Measurements from ENCODE around the gene MASTL.
"Not testable (repeated sequence)": the region's sequence is repeated elsewhere in the genome, so short reads cannot be mapped to it uniquely, and the experiment has no call there.

MASTL gene

GRCh38 chr10:27155066-27155754 lies at the start of gene MASTL:
Gene MASTL (plus strand): TSS chr10:27155352. CDS start chr10:27155427, 75 bp downstream.
- in situ Hi-C loops (cut with MboI; ENCODE audit: low sequenced_read_pairs) = no loop called here

GRCh38 chr10:27108165-27108564 lies 47.0 kb upstream of the MASTL start:
- in situ Hi-C loops (cut with MboI; ENCODE audit: low sequenced_read_pairs) = no loop called here

- in situ Hi-C loops (cut with MboI; ENCODE audit: low sequenced_read_pairs) = no loop called here
These were observed 20.8 kb upstream of the MASTL start for GRCh38 chr10:27134371-27134770.

DNA sequence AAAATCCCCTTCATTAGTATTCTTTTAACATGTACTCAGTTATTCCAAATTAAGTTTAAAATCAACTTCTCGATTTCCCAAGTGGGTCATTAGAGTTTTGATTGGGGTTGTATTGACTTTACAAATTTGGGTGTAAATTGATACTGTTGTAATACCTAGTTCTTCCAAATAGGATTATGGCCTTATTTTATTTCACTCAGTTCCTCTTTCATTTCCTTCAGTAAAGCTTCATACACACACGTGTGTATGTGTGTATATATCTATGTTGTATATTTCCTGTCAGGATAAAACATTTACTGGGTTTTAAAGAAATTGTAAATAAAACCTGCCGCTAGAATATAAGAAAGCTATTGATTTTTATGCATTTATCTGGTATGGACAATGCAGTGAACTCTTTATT lies 16.9 kb upstream of the MASTL start:
- in situ Hi-C loops (cut with MboI; ENCODE audit: low sequenced_read_pairs) = no loop called here

DNA sequence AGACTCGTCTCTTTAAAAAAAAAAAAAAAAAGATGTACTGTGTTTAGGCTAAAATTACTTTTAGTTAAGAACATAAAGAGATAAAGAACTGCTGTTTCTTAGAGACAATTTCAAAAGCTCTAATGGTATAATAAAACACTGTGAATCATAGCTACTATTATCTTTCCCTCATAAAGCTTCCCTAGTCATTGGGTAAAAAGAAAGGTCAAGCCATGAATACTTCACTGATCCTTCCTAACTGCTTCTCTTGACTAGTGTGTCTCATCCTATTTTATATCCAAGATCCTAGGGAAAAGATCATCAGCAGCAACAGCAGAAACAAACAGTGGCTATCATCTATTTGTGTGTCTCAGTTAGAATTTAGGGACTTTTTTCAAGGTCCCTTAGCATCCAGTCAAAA lies 11.5 kb upstream of the MASTL start:
- in situ Hi-C loops (cut with MboI; ENCODE audit: low sequenced_read_pairs) = no loop called here

- in situ Hi-C loops (cut with MboI; ENCODE audit: low sequenced_read_pairs) = no loop called here
These were observed 9.2 kb upstream of the MASTL start for GRCh38 chr10:27145937-27146336.

DNA sequence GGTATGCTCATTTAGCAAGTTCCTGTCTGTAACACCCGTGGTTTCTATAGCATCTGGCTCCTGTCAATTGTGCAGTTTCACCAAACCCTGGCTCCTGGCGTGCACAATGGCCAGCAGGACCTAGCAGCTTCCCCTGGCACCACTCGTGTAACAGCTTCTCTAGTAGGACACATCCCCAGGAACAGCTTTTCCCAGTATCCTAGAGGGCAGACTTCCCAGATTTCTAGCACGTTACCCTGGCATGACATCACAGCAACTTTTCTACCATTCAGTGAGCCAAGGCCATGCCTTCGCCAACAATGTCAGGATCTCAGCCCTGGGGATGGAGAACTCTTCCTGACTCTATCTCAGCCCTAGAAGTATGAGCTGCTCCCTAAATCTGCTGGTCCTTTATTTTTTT lies 7.5 kb upstream of the MASTL start:
- in situ Hi-C loops (cut with MboI; ENCODE audit: low sequenced_read_pairs) = no loop called here

GRCh38 chr10:27150261-27150660 lies 4.9 kb upstream of the MASTL start:
- in situ Hi-C loops (cut with MboI; ENCODE audit: low sequenced_read_pairs) = no loop called here

- in situ Hi-C loops (cut with MboI; ENCODE audit: low sequenced_read_pairs) = no loop called here
These were observed 2.5 kb upstream of the MASTL start for GRCh38 chr10:27152687-27153086.

GRCh38 chr10:27153329-27153728 lies 1.8 kb upstream of the MASTL start:
- in situ Hi-C loops (cut with MboI; ENCODE audit: low sequenced_read_pairs) = no loop called here

GRCh38 chr10:27153845-27154193 lies 1.3 kb upstream of the MASTL start:
- in situ Hi-C loops (cut with MboI; ENCODE audit: low sequenced_read_pairs) = no loop called here

DNA sequence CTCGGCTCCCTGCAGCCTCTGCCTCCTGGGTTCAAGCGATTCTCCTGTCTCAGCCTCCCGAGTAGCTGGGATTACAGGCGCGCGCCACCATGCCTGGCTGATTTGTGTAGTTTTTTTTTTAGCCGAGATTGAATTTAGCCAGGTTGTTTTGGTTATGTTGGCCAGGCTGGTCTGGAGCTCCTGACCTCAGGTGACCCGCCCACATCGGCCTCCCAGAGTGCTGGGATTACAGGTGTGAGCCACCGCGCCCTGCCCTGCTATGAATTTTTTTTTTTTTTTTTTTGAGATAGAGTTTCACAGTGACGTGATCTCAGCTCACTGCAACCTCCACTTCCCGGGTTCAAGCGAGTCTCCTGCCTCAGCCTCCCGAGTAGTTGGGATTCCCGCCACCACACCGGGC lies 1.4 kb downstream of the MASTL start:
- in situ Hi-C loops (cut with MboI; ENCODE audit: low sequenced_read_pairs) = not testable (repeated sequence)

DNA sequence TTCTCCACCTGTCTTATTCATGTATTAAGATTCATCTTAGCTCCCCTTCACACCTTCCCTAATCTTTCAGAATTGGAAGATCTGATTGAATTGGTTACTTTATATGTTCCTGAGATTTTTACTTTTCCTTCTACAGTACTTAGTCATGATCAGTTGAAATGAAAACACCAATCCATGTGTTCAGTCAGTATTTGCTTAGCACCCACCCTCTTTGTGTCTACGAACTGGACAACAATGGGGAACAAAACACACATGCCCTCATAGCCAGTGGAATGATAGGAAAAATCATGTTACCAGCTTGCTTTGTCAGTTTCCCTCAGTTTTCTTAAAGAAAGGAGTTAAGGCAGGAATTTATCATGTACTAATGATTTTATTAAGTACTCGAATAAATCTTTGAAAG lies 2.0 kb downstream of the MASTL start:
- in situ Hi-C loops (cut with MboI; ENCODE audit: low sequenced_read_pairs) = no loop called here

DNA sequence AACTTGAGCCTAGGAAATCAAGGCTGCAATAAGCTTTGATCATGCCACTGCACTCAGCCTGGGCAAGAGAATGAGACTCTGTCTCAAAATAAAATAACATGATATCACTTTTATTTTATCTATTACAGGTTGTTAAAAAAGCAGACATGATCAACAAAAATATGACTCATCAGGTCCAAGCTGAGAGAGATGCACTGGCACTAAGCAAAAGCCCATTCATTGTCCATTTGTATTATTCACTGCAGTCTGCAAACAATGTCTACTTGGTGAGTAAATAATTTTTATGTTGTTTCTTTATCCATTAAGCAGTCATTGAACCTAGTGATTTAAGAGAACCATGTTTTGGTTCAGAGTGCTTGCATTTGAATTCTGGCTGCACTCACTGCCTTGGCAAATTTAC lies 3.3 kb downstream of the MASTL start:
- in situ Hi-C loops (cut with MboI; ENCODE audit: low sequenced_read_pairs) = no loop called here

- in situ Hi-C loops (cut with MboI; ENCODE audit: low sequenced_read_pairs) = no loop called here
These were observed 14.7 kb downstream of the MASTL start for GRCh38 chr10:27169849-27170248.

DNA sequence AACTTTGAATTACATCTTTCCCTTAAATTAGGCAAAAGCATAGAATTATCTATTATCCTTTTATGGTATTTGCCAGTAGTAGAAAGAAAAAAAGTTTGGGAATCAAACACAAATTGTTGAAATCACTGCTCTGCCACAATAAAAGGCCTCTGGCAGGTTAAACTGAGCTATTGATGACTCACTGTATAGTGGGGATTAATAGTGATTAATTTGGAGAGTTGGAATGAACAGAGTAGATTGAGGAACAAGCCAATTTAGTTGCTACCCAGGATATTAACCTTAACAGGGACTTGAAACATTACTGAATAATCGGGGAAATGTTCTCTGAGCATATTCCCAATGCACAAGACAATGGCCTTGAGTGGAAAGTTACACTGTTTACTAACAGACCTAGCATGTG lies 33.1 kb downstream of the MASTL start:
- in situ Hi-C loops (cut with MboI; ENCODE audit: low sequenced_read_pairs) = no loop called here

GRCh38 chr10:27188897-27189296 lies 33.7 kb downstream of the MASTL start:
- in situ Hi-C loops (cut with MboI; ENCODE audit: low sequenced_read_pairs) = no loop called here

- in situ Hi-C loops (cut with MboI; ENCODE audit: low sequenced_read_pairs) = no loop called here
These were observed 35.4 kb downstream of the MASTL start for GRCh38 chr10:27190508-27190907.

GRCh38 chr10:27192284-27192683 lies 37.1 kb downstream of the MASTL start:
- in situ Hi-C loops (cut with MboI; ENCODE audit: low sequenced_read_pairs) = no loop called here

- in situ Hi-C loops (cut with MboI; ENCODE audit: low sequenced_read_pairs) = no loop called here
These were observed 42.9 kb downstream of the MASTL start for GRCh38 chr10:27197980-27198620.

DNA sequence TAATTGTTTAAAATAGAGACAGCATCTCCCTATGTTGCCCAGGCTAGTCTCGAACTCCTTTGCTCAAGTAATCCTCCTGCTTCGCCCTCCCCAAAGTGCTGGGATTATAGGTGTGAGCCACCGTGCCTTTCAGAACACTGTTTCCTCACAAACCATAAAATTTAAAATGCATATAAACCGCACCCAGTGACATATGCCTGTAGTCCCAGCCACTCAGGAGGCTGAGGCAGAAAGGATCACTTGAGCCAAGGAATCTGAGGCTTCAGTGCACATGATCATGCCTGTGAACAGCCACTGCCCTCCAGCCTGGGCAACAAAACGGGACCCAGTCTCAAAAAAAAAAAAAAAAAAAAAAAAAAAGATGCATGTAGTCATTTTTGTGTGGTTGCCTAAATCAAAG lies 48.7 kb downstream of the MASTL start:
- in situ Hi-C loops (cut with MboI; ENCODE audit: low sequenced_read_pairs) = no loop called here

DNA sequence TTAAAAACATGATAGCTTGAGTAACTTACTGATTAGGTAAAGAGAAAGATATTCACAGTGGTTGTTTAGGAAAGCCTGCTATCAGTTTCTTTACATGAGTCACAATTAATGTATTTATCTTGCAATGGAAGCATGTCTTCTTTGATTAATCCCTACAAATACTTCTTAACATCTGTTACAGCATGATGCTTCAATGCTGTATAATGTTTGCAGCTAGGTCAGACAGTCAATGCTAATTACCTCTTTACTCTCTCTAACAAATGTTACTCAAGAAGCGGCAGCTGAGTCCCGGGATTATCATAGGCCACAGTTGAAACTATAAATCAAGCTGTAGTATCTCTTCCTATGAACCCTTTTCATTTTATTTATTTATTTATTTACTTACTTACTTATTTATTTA lies 52.2 kb downstream of the MASTL start:
- in situ Hi-C loops (cut with MboI; ENCODE audit: low sequenced_read_pairs) = no loop called here

GRCh38 chr10:27223964-27224363 lies 68.8 kb downstream of the MASTL start:
- in situ Hi-C loops (cut with MboI; ENCODE audit: low sequenced_read_pairs) = no loop called here

Data from HL-60/S4 treated with retinoic acid at 250 ng/mL for 4 days and 3 days (cell line).